Stimulated activated naive CD8-positive, alpha-beta T cell treated with anti-CD3 and anti-CD28 coated beads, Interleukin-15, Interleukin-2, amounts not matched to agents 100 U/mL and 50 U/mL, for 24 hours (primary cell): ENCODE measurements around the gene BORCS6.
A peak's percentile ranks its signal among the peaks of the same experiment; 100 is the strongest.

Experiments used
- ATAC-seq: fragments of 150-1000 bp; cut with Tn5 transposase; one replicate; pipeline ENCODE4 v1.10.0; 2021
- DNase-seq: peaks from one replicate; pipeline ENCODE4 v3.0.0; 2021

Gene BORCS6

GRCh38 chr17:8154608-8155155, 35.3 kb downstream of the BORCS6 start:
- DNase-seq = no peak
- ATAC-seq = no peak

DNA sequence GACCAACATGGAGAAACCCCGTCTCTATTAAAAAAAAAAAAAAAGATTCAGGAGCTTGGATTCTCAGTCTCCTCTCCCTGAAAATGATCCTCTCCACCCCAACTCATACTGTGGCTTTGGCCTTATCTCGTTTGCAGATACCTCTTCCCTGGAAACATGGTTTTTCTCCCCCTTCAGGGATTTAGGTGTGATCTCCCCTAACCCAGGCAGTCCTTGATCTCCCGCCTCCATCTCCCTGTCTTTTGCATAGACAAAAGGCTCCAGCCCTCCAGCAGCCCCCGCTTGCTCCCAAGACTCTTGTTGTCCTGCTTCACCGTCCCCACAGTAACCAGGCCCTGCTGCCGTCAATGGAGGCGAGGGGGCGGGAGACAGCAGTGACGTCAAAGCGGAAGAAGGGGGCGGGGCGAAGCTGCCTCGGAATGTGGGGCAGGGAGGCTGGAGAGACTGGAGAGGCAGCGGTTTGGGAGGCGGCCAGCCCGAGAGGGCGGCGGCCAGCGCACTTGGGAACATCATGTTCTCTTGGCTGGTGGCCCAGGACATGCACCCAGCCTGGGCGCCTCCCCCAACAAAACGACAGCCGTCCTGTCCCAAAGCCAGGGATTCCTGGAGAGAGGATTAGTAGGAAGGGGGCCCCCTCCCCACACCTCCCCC, 35.9 kb downstream of the BORCS6 start:
- DNase-seq = peak; percentile 95
- peak; percentile 8 for ATAC-seq

- ATAC-seq (peak; percentile 27), DNase-seq (peak; percentile 77)
These were observed 36.4 kb downstream of the BORCS6 start for GRCh38 chr17:8153525-8153956.

GRCh38 chr17:8153031-8153451, 36.9 kb downstream of the BORCS6 start:
- ATAC-seq = no peak

GRCh38 chr17:8152112-8152775, 37.7 kb downstream of the BORCS6 start, which contains the start of gene PER1:
PER1 (minus strand) TSS chr17:8152404; CDS start chr17:8150706, 1,698 bp downstream.
- peak; percentile 96 for DNase-seq
- peak; percentile 33 for ATAC-seq

More at GRCh38 chr17:8153031-8153451, 36.9 kb downstream of the BORCS6 start:
- no peak for DNase-seq

DNA sequence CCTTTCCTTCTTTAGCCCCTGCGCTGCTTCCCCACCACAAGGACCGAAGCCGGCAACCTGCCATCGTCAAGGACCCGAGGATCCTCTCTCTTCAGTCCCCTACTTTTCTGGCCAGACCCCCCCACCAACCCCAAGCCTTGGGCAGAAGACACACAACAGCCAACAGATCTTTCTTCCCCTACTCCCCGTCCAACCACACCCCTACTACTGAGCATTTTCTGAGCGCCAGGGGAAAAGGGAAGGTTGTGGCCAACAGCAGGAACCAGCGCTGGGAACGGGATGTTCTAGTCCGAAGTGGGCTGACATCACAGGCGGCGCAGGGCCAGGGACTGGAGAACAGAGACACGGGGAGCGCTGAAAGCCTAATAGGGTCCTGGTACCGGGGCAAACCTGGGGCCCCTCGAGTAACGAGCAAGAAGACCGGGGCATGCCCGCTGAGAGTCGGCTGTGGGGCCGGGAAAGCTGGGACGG, 38.3 kb downstream of the BORCS6 start:
- ATAC-seq = no peak
- peak; percentile 60 for DNase-seq

- DNase-seq = peak; percentile 93
- peak; percentile 25 for ATAC-seq
These were observed 38.8 kb downstream of the BORCS6 start for GRCh38 chr17:8151120-8151640.

GRCh38 chr17:8150194-8151119, 39.5 kb downstream of the BORCS6 start:
- DNase-seq (no peak), ATAC-seq (no peak)

- DNase-seq (no peak), ATAC-seq (no peak)
These were observed 40.4 kb downstream of the BORCS6 start for GRCh38 chr17:8149419-8150193.

DNA sequence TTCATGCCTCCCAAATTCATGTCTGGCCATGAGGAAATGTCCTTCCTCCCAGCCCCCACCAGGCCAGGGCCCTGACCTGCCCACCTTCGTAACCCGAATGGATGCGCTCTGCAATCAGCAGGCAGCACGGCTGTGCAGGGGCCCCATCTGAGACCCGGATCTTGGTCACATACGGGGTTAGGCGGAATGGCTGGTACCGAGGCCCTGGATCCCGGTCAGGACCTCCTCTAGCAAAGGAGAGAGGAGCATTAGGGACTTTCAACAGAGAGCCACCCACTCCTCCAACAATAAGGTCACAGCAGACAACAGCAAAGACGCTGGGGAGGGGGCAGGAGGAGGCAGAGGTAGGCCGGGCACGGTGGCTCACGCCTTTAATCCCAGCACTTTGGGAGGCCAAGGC, 41.4 kb downstream of the BORCS6 start:
- ATAC-seq = no peak
- no peak for DNase-seq

- DNase-seq (no peak), ATAC-seq (no peak)
These were observed 42.1 kb downstream of the BORCS6 start for GRCh38 chr17:8147805-8148404.

- DNase-seq (no peak), ATAC-seq (no peak)
These were observed 42.7 kb downstream of the BORCS6 start for GRCh38 chr17:8147141-8147804.

- DNase-seq (no peak), ATAC-seq (no peak)
These were observed 43.4 kb downstream of the BORCS6 start for GRCh38 chr17:8146381-8147140.

DNA sequence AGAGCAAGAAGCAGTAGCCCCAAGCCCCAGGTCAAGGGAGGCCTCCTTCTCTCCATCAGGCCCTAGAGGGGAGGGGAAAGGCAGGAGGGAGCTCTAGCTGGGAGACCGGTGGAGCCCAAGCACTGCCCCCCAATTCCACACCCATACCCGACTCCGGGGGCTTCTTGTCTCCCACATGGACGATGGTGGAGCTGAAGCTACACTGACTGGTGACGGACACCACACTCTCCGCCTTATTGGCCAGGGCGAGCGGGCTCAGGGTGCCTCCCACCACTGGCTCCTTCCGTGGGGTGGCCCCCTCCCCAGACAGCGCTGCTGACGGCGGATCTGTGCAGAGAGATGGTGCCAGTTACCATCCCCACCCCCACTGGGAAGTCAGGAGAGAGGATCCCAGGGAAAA, 44.2 kb downstream of the BORCS6 start:
- DNase-seq = no peak

DNA sequence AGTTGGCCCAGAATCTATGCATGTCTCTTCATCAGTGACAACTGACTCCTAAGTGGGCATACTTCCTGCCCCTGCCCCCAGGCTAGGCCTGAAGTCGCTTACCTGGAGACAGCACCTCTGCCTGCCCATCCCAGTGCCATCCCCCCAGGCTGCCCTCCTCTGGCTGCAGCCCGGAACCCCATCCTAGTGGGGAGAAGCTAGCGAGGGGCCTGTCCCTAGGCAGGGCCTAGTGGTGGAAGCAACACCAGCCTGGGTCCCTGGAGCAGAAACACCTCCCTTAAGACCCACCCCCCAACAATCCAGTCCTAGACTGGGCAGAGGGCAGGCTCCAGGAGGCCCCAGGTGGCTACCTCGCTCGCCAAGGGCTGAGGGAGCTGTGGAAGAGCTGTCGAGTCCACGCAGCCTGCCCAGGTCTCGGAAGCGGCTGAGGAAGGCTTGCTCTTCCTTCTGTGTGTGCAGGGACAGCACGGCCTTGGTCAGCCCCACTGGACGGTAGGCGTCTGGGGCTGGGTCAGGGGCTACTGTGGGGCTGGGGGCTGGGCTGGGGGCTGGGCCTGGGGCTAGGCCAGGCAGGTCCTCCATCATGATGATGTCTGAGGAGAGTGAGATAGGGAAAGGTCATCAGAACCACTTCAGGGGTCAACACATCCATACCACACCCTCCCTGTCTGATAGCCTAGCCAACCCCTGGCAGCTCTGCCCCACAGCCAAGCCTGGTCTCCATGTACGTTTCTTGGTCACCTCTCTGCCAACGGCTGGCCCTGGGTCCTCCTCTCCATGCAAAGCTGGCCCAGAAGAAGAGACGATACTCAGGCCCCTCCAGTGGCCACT, 45.4 kb downstream of the BORCS6 start:
- no peak for DNase-seq
- ATAC-seq = no peak

More for the DNA sequence above, 44.2 kb downstream of the BORCS6 start:
- ATAC-seq = no peak

GRCh38 chr17:8143581-8144400, 46.2 kb downstream of the BORCS6 start:
- no peak for DNase-seq
- no peak for ATAC-seq

GRCh38 chr17:8142887-8143580, 46.9 kb downstream of the BORCS6 start:
- DNase-seq (no peak), ATAC-seq (no peak)
